SU-DHL-6 (cell line): ENCODE measurements around the gene RBMS3.
"Not testable (repeated sequence)": the region's sequence is repeated elsewhere in the genome, so short reads cannot be mapped to it uniquely, and the experiment has no call there.

Source experiments
- H2AFZ ChIP-seq: fragments of 200-600 bp; sonication (generic); 2 replicates; pipeline ENCODE4 v1.6.1; 2014; ENCODE audit warnings: low read depth, mild to moderate bottlenecking, moderate library complexity, mixed read lengths, antibody characterized with exemption, low read length; ENCODE audit not compliant: severe bottlenecking
- H3F3A ChIP-seq: fragments of 200-600 bp; shearing (Covaris generic); 2 replicates; pipeline ENCODE4 v1.6.0; 2016; ENCODE audit warnings: antibody characterized with exemption, mild to moderate bottlenecking; ENCODE audit not compliant: insufficient read depth
- H3K27ac ChIP-seq: fragments of 200-600 bp; sonication (generic); 2 replicates; pipeline ENCODE4 v1.5.1; 2016; ENCODE audit warnings: low read depth, mild to moderate bottlenecking, low read length, moderate library complexity, mixed read lengths
- H3K27me3 ChIP-seq: fragments of 200-600 bp; sonication (generic), shearing (Covaris generic); 2 replicates; pipeline ENCODE4 v1.6.0; 2014; ENCODE audit warnings: mild to moderate bottlenecking, low read length
- H3K36me3 ChIP-seq: fragments of 200-600 bp; sonication (generic); 2 replicates; pipeline ENCODE4 v1.6.1; 2014; ENCODE audit warnings: mild to moderate bottlenecking, low read length, mixed read lengths
- H3K4me2 ChIP-seq: fragments of 300-600, 200-600 bp; shearing (Covaris generic), sonication (generic); 2 replicates; pipeline ENCODE4 v1.6.0; 2014; ENCODE audit warnings: low read length, low read depth, mild to moderate bottlenecking; ENCODE audit not compliant: poor library complexity, severe bottlenecking
- H3K4me3 ChIP-seq: fragments of 200-600 bp; sonication (generic); 2 replicates; pipeline ENCODE4 v1.5.1; 2014; ENCODE audit warnings: antibody characterized with exemption, low read length, mild to moderate bottlenecking, mixed read lengths; ENCODE audit not compliant: insufficient read depth, poor library complexity, severe bottlenecking
- H3K79me2 ChIP-seq: fragments of 200-600 bp; sonication (generic); 2 replicates; pipeline ENCODE4 v1.6.1; 2014; ENCODE audit warnings: mild to moderate bottlenecking, low read length, moderate library complexity; ENCODE audit not compliant: insufficient read depth
- H3K9ac ChIP-seq: fragments of 200-600 bp; sonication (generic); 2 replicates; pipeline ENCODE4 v1.7.0; 2014; ENCODE audit warnings: mild to moderate bottlenecking, low read length
- H3K9me2 ChIP-seq: fragments of 200-600 bp; sonication (generic); replicated peaks from 2 replicates; pipeline ENCODE4 v1.6.1; 2014; ENCODE audit warnings: low read length; ENCODE audit not compliant: insufficient read depth
- H3K9me3 ChIP-seq: fragments of 200-600 bp; sonication (generic); 2 replicates; pipeline ENCODE4 v1.6.1; 2014; ENCODE audit warnings: low read length, mixed read lengths; ENCODE audit not compliant: insufficient read depth
- H4K20me1 ChIP-seq: fragments of 200-600 bp; sonication (generic); 2 replicates; pipeline ENCODE4 v1.6.1; 2014; ENCODE audit warnings: low read depth, mild to moderate bottlenecking, antibody characterized with exemption, low read length, moderate library complexity, mixed read lengths
- EZH2phosphoT487 ChIP-seq: fragments of 200-600 bp; sonication (generic), shearing (Covaris generic); conservative IDR thresholded peaks from 2 replicates; pipeline ENCODE4 v1.6.1; 2018; ENCODE audit warnings: mild to moderate bottlenecking, antibody characterized with exemption, low read length, moderate library complexity, mixed read lengths
- TF ChIP-seq, protein P1 (sequence below): fragments of 200-600 bp; sonication (generic); IDR thresholded peaks from one replicate; pipeline ENCODE4 v1.5.1; 2017; ENCODE audit warnings: antibody characterized with exemption, mild to moderate bottlenecking, low read length, moderate library complexity; ENCODE audit not compliant: insufficient read depth, poor library complexity, severe bottlenecking

The RBMS3 gene

DNA sequence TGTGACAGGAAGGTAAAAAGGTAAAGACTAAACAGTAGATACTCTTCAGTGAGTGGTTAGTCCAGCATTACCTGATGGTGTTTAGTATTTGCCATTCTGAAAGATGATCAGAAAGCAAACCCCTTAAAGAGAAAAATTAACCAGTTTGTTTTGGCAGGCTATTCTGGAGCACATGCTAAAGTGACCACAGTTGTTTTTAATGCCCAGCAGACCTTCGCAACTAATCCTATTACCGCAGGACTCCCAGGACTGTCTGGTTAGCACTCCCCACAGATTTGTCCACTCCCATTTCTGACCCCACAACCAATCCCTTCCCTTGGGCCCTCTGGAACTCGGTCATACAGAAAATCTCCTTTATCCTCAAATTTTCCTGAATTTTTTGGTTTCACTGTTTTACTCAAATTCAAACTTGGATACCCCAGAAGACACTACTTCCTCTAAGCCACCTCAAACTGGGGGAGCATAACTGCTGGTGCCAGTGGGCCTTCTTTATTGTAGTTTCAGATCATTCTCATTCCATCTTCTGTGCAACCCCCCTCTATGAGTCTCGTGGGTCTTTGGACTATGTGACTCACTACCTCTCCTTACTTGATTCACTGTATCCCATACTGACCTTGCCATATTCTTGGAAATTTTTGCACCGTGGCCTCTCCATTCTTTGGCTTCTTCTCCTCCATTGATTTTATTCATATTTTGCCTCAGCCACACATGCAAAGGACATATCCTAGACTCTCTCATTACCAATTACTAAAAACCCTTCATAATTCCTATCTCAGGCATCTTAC is 104.4 kb downstream of the RBMS3 start:
- H3K9me2 ChIP-seq = no peaks in the 10 kb centered on the region
- H4K20me1 ChIP-seq = no peaks in the 10 kb centered on the region
- no peak overlapping the region for H2AFZ ChIP-seq
- H3K9me3 ChIP-seq = no peaks in the 10 kb centered on the region
- TF ChIP-seq, protein P1, sequence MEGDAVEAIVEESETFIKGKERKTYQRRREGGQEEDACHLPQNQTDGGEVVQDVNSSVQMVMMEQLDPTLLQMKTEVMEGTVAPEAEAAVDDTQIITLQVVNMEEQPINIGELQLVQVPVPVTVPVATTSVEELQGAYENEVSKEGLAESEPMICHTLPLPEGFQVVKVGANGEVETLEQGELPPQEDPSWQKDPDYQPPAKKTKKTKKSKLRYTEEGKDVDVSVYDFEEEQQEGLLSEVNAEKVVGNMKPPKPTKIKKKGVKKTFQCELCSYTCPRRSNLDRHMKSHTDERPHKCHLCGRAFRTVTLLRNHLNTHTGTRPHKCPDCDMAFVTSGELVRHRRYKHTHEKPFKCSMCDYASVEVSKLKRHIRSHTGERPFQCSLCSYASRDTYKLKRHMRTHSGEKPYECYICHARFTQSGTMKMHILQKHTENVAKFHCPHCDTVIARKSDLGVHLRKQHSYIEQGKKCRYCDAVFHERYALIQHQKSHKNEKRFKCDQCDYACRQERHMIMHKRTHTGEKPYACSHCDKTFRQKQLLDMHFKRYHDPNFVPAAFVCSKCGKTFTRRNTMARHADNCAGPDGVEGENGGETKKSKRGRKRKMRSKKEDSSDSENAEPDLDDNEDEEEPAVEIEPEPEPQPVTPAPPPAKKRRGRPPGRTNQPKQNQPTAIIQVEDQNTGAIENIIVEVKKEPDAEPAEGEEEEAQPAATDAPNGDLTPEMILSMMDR = no peak
- no peak for TF ChIP-seq EZH2phosphoT487
- no peaks in the 10 kb centered on the region for H3K36me3 ChIP-seq
- no peak overlapping the region for H3K27ac ChIP-seq
- no peak overlapping the region for H3K9ac ChIP-seq
- no peak overlapping the region for H3K4me2 ChIP-seq
- H3K79me2 ChIP-seq = no peaks in the 10 kb centered on the region
- H3K4me3 ChIP-seq = no peak overlapping the region
- H3K27me3 ChIP-seq = no peaks in the 10 kb centered on the region
- no peaks in the 10 kb centered on the region for H3F3A ChIP-seq

DNA sequence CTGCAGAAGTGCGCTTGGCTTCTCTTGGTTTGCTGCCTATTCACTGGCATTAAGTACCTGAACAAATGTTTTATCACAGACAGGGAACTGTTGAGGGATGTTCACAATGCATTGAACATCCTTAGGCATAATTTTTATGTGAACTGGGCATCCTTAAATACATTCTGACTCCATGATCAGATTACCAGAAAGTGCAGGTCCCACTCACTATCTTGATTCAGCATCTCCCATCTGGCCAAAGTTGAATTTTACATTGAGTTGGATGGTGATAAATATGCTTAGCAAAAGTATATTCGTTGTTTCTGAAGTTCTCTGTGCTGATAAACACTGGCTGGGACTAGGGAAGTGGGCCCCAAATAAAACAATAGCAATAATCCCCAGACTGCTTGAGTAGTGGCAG is 108.5 kb downstream of the RBMS3 start:
- Histone ChIP-seq H3K9ac (no peak overlapping the region), H3K4me2 (no peak overlapping the region), H3K9me2 (no peaks in the 10 kb centered on the region), H3K79me2 (no peaks in the 10 kb centered on the region), H2AFZ (no peak overlapping the region), H3F3A (no peaks in the 10 kb centered on the region), H3K4me3 (no peak overlapping the region), H4K20me1 (no peaks in the 10 kb centered on the region), H3K27ac (no peak overlapping the region), H3K9me3 (no peaks in the 10 kb centered on the region), H3K36me3 (no peaks in the 10 kb centered on the region), H3K27me3 (no peaks in the 10 kb centered on the region)
- TF ChIP-seq, protein P1 = no peak
- no peak for TF ChIP-seq EZH2phosphoT487

DNA sequence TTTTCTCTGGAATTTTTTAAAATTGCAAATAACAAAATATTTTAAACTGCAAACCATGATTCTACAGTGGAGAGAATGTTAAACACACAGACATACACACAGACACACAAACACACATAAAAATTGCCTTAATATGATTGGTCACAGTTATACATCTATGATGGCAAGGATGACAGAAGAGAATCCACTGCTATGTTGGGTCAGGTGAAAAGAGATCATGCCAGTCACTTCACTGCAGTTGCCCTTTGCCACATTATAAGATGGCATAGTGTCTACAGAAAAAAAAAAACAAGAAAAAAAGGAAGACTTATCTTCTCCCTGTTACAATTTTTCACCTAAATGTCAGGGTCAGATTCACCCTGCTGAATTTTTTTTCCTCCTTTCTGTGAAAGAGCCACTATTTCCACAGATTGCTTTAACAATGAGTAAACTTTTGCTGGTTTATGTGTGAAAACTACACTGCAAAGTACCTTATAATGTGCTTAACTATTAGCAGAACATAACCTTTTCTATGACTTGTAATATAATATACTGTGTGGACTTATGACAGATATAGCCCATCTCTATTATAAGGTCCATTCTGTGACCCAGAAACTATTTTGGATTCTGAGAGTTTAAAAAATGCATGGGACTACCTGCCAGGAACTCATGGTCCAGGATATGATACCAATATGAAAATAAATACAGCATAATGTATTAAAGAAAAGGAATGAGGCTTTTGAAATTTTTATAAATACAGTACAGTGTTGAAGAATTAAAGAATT is 111.9 kb downstream of the RBMS3 start:
- Histone ChIP-seq H3K9me3 (no peaks in the 10 kb centered on the region), H3K9ac (no peak overlapping the region), H3K4me2 (no peak overlapping the region), H3K4me3 (no peak overlapping the region), H2AFZ (no peak overlapping the region), H3K79me2 (no peaks in the 10 kb centered on the region), H4K20me1 (no peaks in the 10 kb centered on the region), H3K27me3 (no peaks in the 10 kb centered on the region), H3F3A (no peaks in the 10 kb centered on the region), H3K36me3 (no peaks in the 10 kb centered on the region), H3K27ac (no peak overlapping the region), H3K9me2 (no peaks in the 10 kb centered on the region)
- TF ChIP-seq, protein P1 = no peak
- no peak for TF ChIP-seq EZH2phosphoT487

DNA sequence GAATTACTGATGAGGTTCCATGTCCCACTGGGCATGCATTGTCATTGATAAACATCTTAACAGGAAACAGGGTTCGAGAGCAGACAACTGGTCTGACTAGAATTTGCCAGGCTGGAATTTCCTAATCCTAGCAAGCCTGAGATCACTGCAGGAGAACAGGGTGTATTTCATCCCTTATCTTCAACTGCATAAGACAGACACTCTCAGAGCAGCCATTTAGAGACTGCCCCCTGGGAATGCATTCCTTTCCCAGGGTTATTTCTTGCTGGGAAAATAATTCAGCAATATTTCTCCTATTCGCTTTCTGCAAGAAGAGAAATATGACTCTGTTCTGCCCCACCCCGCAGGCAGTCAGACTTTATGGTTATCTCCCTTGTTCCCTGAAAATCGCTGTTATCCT is 113.1 kb downstream of the RBMS3 start:
- not testable (repeated sequence) for H3K27me3 ChIP-seq, H2AFZ ChIP-seq, H3K9ac ChIP-seq, H3K79me2 ChIP-seq, H3F3A ChIP-seq, H3K27ac ChIP-seq, H4K20me1 ChIP-seq, H3K4me2 ChIP-seq, H3K36me3 ChIP-seq, H3K4me3 ChIP-seq, H3K9me3 ChIP-seq, H3K9me2 ChIP-seq
